ENCODE results near the gene ABI3.
A peak's percentile ranks its signal among the peaks of the same experiment; 100 is the strongest.
"Not testable (repeated sequence)": the region's sequence is repeated elsewhere in the genome, so short reads cannot be mapped to it uniquely, and the experiment has no call there.

The ABI3 gene

GRCh38 chr17:49254066-49254465 is 43.6 kb downstream of the ABI3 start:
- DNase-seq: no peak

- no peak for DNase-seq
These were observed 44.6 kb downstream of the ABI3 start for GRCh38 chr17:49255125-49255524.

DNA sequence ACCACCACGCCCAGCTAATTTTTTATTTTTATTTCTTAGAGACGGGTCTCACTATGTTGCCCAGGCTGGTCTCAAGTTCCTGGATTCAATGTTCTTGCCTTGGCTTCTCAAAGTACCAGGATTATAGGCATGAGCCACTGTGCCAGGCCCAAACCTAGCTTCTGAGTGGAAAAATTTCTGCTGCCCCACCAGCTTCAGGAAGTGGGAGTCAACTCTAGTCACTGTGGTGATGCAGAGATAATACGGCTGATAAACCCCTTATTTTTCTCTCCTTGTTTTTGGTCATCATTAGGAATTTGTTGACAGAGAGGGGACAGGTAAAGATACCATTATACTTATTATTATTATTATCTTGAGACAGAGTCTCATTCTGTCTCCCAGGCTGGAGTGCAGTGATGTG is 47.9 kb downstream of the ABI3 start:
- DNase-seq: no peak

DNA sequence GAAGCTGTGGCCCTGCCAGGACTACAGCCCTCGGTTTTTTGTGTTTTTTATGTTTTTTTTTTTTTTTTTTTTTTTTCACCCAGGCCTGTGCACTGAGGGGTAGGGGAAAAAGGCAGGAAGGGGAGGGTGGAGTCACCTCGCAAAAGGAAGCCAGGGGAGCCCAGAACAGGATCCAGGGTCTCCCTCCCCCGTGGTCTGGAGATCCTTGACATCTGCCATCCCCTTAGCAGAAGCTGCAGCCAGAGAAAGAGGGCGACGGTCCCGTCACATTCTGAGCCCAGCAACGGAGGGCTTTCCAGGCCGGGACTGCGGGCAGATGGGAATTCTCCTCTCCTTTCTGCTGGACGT is 49.1 kb downstream of the ABI3 start:
- DNase-seq: no peak

DNA sequence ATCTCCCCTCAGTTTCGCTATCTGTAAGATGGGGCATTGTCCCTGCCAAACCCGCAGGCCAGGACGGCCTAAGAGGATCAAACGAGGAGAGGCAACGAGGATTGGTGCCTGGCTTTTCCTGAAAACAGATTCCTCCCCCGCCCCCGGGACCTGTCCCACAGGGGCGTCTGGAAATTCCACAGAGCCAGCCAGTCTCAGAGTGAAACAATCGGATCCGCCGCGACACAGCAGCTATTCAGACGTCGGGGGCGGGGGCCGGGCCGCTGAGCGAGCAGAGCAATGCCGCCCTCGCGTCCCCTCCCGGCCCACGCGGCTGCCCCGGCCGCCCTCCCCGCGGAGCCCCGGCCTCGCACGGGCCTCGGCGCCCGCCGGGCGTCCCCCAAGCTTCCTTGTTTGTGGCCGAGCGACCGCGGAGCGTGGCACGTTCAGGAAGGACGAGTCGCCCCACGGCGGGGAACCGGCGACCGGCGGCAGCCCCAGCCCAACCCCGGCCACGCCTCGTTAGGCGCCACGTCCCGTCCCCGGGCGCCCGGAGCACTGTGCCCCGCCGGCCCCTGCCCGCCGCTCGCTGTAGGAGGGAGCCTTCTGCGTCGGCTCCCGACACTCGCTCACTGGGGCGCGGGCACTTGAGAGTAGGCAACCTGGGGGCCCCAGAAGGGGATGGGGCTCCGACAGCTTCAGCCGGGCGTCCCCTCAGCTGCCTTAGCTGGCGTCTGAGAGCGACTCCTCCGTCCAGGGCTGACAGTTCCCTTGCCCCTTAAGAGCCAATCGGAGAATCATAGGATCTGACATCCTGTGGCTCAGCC is 49.7 kb downstream of the ABI3 start:
- peak; percentile 37 for DNase-seq

DNA sequence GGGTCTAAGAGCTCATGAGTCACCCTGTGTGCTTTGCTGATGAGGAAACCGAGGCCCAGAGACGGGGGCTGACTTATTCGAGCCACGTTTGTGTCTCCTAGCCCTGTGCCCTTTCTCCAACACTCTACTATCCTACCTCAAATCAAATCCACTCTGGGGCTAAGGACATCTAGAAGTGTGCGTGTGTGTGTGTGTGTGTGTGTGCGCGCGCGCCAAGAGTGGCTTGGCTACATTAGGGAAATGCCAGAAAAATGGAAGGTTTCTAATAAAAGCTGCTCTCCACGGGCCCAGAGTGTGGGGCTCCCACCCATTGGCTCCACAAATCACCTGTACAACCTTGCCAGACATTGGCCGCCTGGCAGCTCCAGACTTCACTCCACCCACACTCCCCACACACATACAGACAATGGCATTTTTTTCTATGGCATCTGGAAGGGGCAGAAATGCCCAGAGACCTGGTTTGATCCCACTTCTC is 50.3 kb downstream of the ABI3 start:
- no peak for DNase-seq

- DNase-seq: not testable (repeated sequence)
These were observed 51.0 kb downstream of the ABI3 start for GRCh38 chr17:49261540-49261939.

DNA sequence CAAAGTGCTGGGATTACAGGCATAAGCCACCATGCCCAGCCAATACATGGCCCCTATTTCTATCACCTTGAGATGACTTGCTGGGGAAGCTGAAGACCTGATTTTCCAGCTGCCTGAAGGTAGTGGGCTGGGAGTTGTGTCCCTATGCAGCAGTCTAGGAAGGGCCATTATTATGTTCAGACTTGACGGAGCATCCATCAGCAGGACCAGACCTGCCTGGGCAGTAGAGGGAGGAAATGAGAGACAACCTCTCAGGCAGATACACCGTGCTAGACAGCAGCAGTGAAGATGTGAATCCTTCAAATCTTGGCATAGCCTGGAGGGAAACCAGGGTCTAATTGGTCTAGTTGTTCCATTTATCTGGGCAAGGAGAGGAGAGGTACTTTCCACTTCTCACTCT is 55.7 kb downstream of the ABI3 start:
- no peak for DNase-seq

DNA sequence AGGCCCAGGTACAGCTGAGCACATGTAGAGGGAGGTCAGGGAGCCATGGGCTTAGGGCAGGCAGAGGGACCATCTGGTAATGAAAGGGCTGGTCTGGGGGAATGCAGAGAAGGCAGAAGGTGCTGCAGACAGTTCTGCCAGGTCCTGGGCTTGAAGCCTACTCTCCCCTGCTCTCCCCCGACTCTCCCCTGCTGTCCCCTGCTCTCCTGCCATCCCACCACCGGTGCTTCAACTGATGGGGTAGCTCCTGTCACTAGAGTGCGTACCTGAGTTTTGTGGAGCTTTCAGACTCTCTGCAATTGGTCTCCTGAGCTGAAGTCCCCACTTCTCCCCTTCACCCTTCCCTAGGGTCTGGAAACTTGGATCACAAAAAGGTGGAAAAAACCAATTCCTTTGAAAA is 57.4 kb downstream of the ABI3 start:
- no peak for DNase-seq

DNA sequence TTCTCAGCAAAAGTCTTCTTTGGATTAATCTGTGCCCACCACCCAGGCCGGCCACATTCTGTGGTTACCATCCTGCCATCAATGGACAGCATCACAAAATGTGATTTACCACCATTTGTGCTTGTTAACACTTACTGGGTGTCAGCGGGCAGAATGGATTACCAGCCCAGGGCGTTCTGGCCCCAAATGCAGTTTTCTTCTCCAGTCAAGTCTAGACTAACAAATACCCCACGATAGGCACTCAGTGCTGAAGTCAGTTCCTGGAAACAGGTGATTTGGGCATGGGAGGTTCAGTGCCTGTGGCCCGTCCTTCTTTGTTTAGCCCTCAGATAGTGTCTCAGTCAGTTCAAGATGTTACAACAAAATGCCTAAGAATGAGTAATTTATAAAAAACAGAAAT is 58.8 kb downstream of the ABI3 start:
- DNase-seq: no peak

Measured in T1000 (cell line).